Amniotic epithelial cell (primary cell): ENCODE results near the gene GID8.
"Not testable (repeated sequence)": the region's sequence is repeated elsewhere in the genome, so short reads cannot be mapped to it uniquely, and the experiment has no call there.

Source experiments
- DNase-seq: peaks from one replicate; pipeline ENCODE4 v3.0.0-alpha.2; 2010; ENCODE audit warnings: low read depth

The GID8 gene

GRCh38 chr20:62958388-62959100, 20.6 kb downstream of the GID8 start:
- DNase-seq, result no peak

GRCh38 chr20:62959101-62959971, 21.4 kb downstream of the GID8 start:
- DNase-seq, result no peak

GRCh38 chr20:62959998-62960436, 22.1 kb downstream of the GID8 start:
- no peak for DNase-seq

GRCh38 chr20:62960446-62961309, 22.7 kb downstream of the GID8 start:
- not testable (repeated sequence) for DNase-seq

DNA sequence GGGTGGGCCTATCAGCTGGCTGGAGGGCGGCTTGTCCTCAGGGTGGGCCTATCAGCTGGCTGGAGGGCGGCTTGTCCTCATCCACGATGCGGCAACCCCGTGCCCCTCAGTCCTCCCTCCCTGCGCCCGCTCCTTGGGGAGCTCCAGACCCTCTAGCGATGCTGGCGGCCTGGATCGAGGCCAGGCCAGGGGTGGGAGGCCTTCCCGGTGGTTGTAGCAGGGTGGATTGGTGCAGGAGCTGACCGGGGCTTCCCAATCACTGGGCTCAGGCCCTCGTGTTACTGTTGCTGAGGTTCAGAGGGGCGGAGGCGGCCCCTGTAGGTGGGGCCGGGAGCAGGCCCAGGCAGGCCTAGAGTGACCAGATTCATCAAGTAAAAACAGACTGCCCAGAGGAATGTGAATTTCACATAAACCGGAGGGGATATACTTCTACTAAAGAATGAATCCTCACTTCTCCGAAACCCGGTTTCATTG, 23.4 kb downstream of the GID8 start:
- no peak for DNase-seq

- DNase-seq, result no peak
These were observed 23.9 kb downstream of the GID8 start for GRCh38 chr20:62961799-62962198.

DNA sequence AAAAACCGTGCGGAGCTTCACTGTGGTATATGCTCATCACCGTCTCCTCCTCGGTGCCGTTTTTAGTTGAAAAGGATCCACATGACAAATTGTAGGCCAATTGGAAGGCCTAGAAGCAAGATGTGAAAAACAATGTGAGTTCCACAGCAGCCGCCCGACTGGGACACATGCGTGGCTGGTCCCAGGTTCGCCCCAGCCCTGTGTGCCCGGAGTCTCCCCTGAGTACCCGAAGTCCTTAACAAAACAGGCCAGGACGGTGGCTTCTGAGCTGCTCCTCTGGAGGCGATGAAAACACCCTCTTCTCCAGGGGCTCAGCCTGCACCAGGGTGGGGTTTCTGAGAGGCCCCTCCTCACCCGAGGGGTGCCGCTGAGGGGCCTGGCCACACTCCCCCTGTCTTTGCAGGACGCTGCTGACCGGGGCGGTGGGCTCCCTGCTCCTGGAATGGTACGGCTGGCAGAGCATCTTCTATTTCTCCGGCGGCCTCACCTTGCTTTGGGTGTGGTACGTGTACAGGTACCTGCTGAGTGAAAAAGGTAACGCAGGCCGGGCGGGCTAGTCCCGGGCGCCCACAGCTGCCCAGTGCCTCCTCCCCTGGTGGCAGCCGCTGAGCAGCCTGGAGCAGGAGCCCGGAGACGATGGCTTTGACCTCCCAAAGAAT, 24.4 kb downstream of the GID8 start:
- DNase-seq, result no peak

- no peak for DNase-seq
These were observed 25.1 kb downstream of the GID8 start for GRCh38 chr20:62962891-62963613.

- DNase-seq, result no peak
These were observed 25.9 kb downstream of the GID8 start for GRCh38 chr20:62963614-62964397.

DNA sequence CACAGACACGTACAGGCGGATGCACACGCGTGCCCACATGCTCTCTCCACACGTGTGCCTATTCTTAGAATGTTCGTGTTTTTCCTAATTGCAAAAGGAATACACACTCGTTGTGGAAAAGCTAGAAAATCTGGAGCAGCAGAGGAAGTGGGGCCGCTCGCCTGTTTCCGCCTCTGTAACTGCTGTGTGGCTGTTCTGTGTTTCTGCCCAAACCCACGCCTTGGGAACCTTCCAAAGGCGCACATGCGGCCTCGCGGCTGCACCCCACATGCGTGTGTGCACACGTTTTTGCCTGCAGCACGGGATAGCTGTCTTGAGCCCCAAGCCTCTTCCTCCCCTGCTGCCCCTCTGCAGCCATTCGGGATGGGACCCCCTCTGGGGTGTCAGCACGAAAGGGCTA, 26.8 kb downstream of the GID8 start:
- DNase-seq, result no peak

DNA sequence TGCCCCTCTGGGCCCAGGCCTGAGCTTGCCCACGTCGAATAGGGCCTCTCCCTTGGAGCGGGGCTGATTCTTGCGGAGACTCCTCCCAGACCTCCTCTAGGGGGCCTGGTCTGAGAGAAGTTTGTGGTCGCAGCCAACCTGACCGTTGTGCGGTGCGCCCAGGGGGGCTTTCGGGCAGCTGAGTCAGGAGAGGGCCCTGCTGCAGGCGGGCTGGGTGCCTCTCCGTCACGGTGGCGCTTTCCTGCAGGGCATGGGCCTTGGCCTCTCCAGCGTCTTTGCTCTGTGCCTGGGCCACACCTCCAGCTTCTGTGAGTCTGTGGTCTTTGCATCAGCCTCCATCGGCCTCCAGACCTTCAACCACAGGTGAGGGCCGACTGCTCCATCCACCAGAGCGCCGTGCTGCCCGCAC, 27.4 kb downstream of the GID8 start:
- DNase-seq, result no peak

- no peak for DNase-seq
These were observed 28.5 kb downstream of the GID8 start for GRCh38 chr20:62966212-62967148.

- no peak for DNase-seq
These were observed 29.2 kb downstream of the GID8 start for GRCh38 chr20:62967149-62967501.

DNA sequence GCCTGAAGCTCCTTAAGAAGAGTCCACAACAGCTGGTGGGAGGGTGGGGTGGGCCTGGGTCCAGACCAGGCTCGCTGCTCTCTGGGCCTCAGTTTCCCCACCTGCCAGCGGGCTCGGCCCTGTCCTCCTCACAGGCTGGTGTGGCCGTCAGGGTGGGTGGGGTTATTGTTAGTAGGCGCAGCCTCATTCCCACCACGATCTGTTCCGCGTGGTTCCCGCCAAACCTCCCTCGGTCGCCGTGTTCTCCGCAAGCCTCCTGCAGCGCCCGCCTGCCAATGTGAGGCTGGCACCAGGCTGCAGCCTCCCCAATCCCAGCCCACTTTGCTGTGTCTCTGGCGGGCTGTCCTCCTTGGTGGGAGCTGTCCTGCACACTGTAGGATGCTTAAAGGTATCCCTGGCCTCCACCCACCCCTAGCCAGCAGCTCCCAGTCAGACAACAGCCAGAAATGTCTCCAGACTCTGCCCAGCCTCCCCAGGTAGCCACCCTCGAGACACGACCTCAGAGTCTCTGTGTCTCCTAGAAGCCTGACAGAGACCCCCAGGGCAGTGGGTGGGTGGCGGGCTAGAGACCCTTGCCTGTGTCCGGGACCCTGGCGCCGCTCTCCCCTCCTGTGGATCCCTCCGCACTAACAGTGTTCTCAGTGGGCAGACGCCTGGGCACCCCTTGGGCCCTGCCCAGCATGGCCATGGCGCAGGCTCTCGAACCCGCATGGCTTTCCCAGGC, 29.8 kb downstream of the GID8 start:
- DNase-seq, result no peak

DNA sequence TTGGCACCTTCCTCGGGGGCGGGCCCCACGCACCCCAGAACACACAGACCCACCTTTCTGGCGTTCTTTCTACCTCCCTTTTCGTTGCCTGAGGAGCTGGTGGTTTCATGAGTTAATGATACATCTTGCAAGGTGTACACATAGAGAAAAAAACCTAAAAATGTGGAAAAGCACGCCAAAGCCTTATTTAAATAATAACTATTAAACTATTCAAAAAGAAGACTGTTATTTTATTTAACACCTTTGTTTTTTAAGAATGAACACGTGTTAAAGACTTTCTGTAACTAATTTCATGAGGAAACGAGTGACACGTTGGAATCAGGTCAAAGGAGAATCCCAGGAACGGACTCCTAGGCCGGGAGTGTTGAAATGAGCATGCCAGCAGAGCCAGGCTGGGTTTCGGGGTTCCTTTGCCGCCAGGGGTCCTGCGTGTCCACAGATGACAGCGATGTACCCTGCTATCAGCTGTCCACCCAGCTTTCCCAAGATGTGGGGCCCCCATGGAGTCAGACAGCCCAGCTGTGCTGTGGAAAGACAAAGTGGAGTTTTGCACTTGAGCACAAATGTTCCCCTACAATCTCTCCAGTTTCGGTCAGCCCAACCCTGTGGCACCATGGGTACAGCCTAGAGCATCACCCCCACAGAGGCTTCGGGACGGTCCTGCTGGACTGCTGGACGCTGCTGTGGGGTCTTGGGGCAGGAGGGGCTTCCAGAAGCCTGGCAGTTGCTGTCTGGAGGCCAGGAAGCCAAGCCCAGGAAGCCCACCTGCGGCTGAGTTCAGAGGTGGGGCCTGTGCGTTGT, 30.6 kb downstream of the GID8 start:
- DNase-seq, result no peak

GRCh38 chr20:62969179-62969760, 31.3 kb downstream of the GID8 start:
- no peak for DNase-seq

DNA sequence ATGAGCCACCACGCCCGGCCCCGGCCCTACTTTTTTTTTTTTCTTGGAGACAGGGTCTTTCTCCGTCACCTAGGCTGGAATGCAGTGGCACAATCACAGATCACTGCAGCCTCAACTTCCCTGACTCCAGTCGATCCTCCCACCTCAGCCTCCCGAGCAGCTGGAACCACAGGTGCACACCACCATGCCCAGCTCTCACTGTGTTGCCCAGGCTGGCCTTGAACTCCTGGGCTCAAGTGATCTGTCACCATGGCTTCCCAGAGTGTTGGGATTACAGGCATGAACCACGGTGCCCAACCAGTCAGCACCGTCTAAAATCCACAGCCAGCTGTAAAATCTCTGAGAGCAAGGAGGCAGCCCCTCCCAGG, 32.0 kb downstream of the GID8 start:
- no peak for DNase-seq
